NCI-H128 (cell line): ENCODE data around the gene DDHD1.
"Not testable (repeated sequence)": the region's sequence is repeated elsewhere in the genome, so short reads cannot be mapped to it uniquely, and the experiment has no call there.

Source experiments
- DNase-seq: peaks from one replicate; lab custom pipeline; 2025; ENCODE audit not compliant: unreplicated experiment; lab: John Stamatoyannopoulos, UW

The DDHD1 gene

GRCh38 chr14:53152184-53152886, 788 bp downstream of the DDHD1 start:
- DNase-seq: no peak

DNA sequence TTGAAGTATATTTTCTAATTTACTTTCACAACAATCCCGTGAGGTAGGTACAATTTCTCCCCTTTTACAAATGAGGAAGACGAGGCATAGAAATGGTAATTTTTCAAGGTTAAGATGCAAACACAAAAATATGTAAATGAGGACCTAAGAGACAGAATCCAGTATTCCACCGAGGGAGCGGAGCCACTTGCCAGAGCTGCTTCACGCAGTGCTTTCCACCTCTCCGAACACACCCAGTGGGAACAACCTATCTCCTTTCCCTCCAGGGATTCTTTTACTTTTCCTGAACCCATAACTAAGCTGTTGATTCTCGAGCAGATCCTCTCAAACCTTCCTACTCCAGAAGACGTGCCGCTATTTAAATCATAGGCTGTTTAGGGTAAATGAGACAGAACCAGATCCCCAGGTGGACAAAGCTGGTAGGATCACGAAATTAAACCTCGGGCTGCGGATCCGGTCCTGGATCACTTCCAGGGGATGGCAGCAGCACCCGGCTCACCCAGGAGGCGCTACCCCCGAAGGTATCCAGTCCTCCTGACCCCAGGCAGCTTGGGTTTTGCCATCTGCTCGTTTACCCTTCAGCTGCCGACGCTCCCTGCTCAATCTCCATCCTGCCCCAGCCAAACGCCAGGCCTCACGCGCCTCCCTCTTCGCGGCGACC, 1.5 kb downstream of the DDHD1 start:
- no peak for DNase-seq

- no peak for DNase-seq
Observed at GRCh38 chr14:53149668-53150316, 3.3 kb downstream of the DDHD1 start.

DNA sequence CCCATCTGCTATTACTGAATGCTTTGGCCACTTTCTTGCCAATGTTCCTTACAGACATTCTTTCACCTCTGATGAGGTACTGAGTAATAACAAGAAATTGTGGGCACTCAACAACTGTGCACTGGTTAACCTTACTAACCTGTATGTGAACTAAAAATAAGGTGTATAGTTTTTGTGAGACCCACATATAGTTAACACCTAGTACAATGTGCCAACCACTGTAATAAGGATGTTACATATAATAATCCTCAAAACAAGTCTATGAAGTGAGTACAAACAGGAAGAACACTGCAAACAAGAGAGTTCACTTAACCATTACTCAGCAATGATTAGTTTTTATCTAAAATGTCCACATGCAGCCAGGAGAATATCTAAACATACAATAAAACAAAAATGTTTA, 4.5 kb downstream of the DDHD1 start:
- DNase-seq: no peak

GRCh38 chr14:53147893-53148292, 5.2 kb downstream of the DDHD1 start:
- no peak for DNase-seq

- no peak for DNase-seq
Observed at GRCh38 chr14:53147208-53147607, 5.9 kb downstream of the DDHD1 start.

DNA sequence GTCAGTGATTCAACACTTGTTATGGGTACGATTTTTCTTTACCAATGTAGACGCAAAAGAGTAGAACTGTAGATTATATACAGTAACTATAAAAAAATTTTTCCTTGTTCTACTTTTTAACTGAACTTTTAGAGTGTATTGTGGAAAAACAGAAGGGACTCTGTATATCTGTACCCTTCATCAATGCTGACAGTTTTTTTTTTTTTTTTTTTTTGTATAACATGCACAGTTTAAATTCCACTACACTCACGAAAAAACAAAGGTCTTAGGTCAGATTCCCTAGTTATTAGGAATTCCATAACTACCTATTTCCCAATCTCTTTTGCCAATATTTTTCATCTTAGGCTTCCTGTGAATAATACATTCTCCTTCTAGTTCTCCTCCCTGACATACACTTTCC, 6.4 kb downstream of the DDHD1 start:
- no peak for DNase-seq

DNA sequence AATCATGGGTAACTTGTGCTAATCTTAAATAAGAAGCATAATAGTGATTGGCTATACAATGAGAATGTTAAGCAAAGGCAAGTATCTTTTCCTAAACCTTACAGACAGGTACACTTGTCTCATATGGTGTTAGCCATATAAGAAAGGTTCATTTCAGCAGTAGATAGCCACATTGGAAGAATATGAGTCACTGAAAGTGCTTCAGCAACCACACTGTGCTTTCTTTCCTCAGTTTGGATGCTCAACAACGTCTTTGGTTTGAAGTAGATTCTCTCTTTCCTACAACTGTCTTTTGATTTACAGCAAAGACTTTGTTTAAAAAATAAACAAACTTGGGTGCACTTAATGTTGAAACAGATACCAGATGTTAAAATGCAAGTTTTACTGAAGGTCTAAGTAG, 8.9 kb downstream of the DDHD1 start:
- no peak for DNase-seq

- no peak for DNase-seq
Observed at GRCh38 chr14:53140585-53140984, 12.5 kb downstream of the DDHD1 start.

GRCh38 chr14:53137568-53138203, 15.4 kb downstream of the DDHD1 start:
- DNase-seq: no peak

GRCh38 chr14:53130491-53130890, 22.6 kb downstream of the DDHD1 start:
- not testable (repeated sequence) for DNase-seq

DNA sequence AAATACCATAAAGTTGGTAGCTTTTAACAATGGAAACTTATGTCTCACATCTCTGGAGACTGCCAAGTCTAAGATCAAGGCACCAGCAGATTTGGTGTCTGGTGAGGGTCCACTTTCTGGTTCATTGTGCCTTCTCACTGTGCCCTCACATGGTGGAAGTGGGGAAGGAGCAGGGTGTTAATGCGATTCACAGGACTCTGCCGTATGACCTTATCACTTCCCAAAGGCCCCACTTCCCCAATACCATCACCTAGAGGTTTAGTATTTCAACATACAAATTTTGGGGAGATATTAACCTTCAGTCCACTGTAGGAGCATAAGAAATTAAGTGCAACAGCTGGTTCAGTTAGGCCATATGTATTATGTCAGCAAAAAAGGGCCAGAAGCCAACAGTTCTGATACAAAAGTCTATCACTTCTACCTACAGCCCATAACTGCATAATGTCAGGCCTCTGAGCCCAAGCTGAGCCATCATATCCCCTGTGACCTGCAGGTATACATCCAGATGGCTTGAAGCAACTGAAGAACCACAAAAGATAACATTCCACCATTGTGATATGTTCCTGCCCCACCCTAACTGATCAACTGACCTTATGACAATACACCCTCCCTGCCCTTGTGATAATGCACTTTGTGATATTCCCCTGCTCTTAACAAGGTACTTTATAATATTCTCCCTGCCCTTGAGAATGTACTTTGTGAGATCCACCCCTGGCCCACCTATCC, 24.7 kb downstream of the DDHD1 start:
- no peak for DNase-seq

- no peak for DNase-seq
Observed at GRCh38 chr14:53127832-53128231, 25.3 kb downstream of the DDHD1 start.

GRCh38 chr14:53127151-53127550, 26.0 kb downstream of the DDHD1 start:
- no peak for DNase-seq

GRCh38 chr14:53126731-53127130, 26.4 kb downstream of the DDHD1 start:
- no peak for DNase-seq

- DNase-seq: no peak
Observed at GRCh38 chr14:53124786-53125185, 28.3 kb downstream of the DDHD1 start.

GRCh38 chr14:53121419-53121818, 31.7 kb downstream of the DDHD1 start:
- not testable (repeated sequence) for DNase-seq

- DNase-seq: not testable (repeated sequence)
Observed at GRCh38 chr14:53117479-53117878, 35.6 kb downstream of the DDHD1 start.

DNA sequence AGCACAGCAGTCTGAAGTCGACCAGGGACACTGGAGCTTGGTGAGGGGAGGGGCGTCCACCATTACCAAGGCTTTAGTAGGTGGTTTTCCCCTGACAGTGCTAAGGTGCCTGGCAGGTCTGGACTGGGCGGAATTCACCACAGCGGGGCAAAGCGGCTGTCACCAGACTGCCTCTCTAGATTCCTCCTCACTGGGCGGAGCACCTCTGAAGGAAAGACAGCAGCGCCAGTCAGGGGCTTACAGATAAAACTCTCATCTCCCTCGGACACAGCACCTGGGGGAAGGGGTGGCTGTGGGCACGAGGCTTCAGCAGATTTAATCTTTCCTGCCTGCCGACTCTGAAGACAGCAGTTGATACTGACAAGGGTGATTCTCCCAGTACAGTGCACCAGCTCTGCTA, 39.1 kb downstream of the DDHD1 start:
- no peak for DNase-seq

DNA sequence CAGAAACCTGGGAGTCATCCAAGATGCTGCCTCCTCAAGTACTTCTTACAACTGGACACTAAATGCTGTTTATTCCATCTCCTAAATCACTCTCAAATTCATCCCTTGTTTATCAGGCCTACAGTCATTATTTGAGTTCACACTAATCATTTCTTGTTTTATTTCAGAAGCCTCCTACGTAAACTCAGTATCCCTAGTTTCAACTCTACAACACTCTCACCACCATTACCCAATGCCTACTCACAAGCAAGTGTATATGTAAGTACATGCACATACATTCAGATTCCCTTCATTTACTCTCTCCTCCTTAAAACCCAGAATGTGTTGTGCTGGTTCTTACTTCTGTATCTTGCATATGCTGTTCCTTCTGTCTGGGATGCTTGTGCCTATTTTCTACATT, 43.0 kb downstream of the DDHD1 start:
- no peak for DNase-seq
